SK-N-MC (cell line): ENCODE data around the gene MAN2A2.

Experiments
- DNase-seq: peaks from one replicate; pipeline ENCODE4 v3.0.0-alpha.2; 2011; ENCODE audit warnings: low read depth, low spot score
- H3K27ac ChIP-seq: fragments of 200-600 bp; sonication (generic); 2 replicates; pipeline ENCODE4 v1.5.1; 2016; ENCODE audit warnings: mixed run types
- H3K36me3 ChIP-seq: fragments of 200-600 bp; sonication (generic); 2 replicates; pipeline ENCODE4 v1.6.1; 2017; ENCODE audit warnings: antibody characterized with exemption, low read length, mixed read lengths; ENCODE audit not compliant: insufficient read depth
- H3K4me3 ChIP-seq: fragments of 200-600 bp; sonication (generic); 2 replicates; pipeline ENCODE4 v1.5.1; 2016
- H3K9ac ChIP-seq: fragments of 200-600 bp; sonication (generic); 2 replicates; pipeline ENCODE4 v1.8.0; 2017; ENCODE audit warnings: mixed run types, mixed read lengths; ENCODE audit not compliant: insufficient read length
- H3K9me3 ChIP-seq: fragments of 200-600 bp; sonication (generic); 2 replicates; pipeline ENCODE4 v1.6.1; 2017; ENCODE audit warnings: low read depth, mild to moderate bottlenecking, antibody characterized with exemption, low read length, moderate library complexity, mixed read lengths
- EZH2 ChIP-seq: fragments of 200-600 bp; sonication (generic); IDR thresholded peaks from one replicate; pipeline ENCODE4 v1.6.1; 2017; ENCODE audit warnings: antibody characterized with exemption
- FOXP2 ChIP-seq: optimal IDR thresholded peaks from 2 replicates; pipeline ENCODE3; 2011; ENCODE audit warnings: mild to moderate bottlenecking, moderate library complexity; ENCODE audit not compliant: insufficient read depth; ENCODE audit errors: extremely low read length, control extremely low read depth
- POLR2AphosphoS5 ChIP-seq: IDR thresholded peaks from 2 replicates; pipeline ENCODE4 v1.6.1; 2012; ENCODE audit warnings: mild to moderate bottlenecking, low read depth, low read length, borderline replicate concordance

The MAN2A2 gene

DNA sequence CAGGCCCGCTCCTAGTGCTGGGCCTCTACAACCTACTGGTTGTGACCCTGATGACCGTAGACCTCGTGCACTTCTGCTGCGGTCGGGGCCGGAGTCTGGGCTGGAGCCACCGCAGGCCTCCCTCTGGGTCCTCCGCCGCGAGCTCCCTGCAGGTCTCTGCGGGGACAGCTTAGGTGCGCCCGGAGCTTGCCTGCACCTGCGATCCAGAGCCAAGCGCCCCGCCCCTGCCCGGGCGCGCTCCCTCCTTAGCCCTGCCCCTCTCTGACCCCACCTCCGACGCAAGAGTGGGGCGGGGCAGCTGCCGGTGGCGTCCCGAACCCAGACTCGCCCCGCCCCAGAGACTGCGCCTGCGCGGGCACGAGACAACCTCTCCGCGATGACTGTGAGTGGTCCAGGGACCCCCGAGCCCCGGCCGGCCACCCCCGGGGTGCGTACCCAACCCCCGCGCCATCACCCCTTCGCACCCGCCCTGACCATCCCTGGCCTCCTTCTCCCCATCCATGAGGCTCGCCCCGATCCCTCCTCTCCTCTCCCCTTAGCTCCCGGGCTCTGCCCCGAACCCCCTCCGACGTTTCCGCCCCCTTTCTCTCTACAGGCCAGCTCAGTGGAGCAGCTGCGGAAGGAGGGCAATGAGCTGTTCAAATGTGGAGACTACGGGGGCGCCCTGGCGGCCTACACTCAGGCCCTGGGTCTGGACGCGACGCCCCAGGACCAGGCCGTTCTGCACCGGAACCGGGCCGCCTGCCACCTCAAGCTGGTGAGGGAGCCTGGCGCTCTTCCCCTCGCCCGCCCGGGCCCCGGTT lies 32.0 kb downstream of the MAN2A2 start, which contains the start of gene UNC45A:
UNC45A (plus strand) TSS at position 337 of the 803 bp plus-strand sequence; CDS start at position 377, 40 bp downstream.
- Histone ChIP-seq H3K9ac (peak within 1 kb of the TSS; percentile 72), H3K9me3 (no peaks in the 10 kb centered on the region), H3K4me3 (peak within 1 kb of the TSS; percentile 92), H3K27ac (no peak within 1 kb of the TSS), H3K36me3 (peaks cover 12% of the 10 kb centered on the region; the same call in 1 of the 2 replicates)
- DNase-seq = no peak
- TF ChIP-seq FOXP2 (peak; percentile 36), EZH2 (no peak), POLR2AphosphoS5 (peak; percentile 65)

DNA sequence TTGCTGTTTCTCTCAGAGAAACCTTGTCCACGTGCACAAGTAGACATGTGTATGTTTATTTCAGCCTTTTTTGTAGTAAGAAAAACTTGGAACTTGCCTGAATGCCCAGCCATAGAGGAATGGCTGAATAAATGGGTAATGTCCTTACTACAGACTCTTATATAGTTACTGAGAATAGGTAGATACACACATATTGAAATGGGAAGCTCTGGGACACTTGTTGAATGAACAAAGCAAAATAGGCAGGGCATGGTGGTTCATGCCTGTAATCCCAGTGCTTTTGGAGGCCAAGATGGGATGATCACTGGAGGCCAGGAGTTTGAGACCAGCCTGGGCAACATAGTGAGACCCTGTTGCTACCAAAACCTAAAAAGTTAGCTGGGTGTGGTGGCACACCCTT lies 33.7 kb downstream of the MAN2A2 start:
- Histone ChIP-seq H3K4me3 (no peak overlapping the region), H3K36me3 (peaks cover 24% of the 10 kb centered on the region; the same call in 1 of the 2 replicates), H3K9me3 (no peaks in the 10 kb centered on the region), H3K27ac (no peak overlapping the region), H3K9ac (no peak overlapping the region)
- TF ChIP-seq FOXP2 (no peak), POLR2AphosphoS5 (no peak), EZH2 (no peak)
- no peak for DNase-seq

DNA sequence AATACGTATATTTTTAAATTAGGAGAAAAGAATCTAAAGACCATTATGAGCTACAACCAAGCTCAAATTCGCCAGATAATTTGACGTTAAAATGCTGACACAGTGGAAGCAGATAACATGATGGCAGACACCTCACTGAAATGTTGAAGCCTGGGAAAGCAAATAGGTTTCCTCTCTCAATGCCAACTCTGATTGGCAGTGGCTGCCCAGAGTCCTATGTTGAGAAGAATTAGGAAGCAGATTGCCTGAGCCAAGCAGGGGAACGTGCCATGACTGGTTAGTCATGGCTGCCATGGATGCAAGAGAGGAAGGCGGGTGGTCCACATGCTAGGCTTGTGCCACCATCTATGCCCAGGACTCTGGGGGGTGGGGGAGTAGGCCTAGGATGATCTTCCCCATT lies 35.2 kb downstream of the MAN2A2 start:
- H3K4me3 ChIP-seq = no peak overlapping the region
- no peak overlapping the region for H3K27ac ChIP-seq
- no peak overlapping the region for H3K9ac ChIP-seq
- peaks cover 38% of the 10 kb centered on the region; the same call in 1 of the 2 replicates for H3K36me3 ChIP-seq
- DNase-seq = no peak
- TF ChIP-seq POLR2AphosphoS5 = no peak
- TF ChIP-seq FOXP2 = no peak
- no peak for TF ChIP-seq EZH2
- H3K9me3 ChIP-seq = no peaks in the 10 kb centered on the region

DNA sequence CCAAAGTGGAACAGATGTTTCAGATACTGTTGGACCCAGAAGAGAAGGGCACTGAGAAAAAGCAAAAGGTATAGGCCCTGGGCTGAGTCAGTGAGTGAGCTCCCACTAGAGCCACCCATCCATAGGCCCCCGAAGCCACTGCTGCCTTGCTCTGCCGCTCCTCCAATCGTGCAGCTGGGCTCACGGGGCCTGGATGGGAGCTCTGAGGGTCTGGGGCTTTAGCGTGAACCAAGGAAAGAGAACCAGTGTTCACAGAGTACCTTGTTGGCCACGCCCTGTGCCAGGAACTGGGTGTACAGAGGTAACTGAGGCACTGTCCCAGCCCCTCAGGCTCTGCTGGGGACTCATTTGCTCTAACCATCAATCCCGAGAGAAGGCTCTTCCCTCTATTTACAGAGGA lies 36.7 kb downstream of the MAN2A2 start:
- peaks cover 51% of the 10 kb centered on the region; the same call in 1 of the 2 replicates for H3K36me3 ChIP-seq
- no peak overlapping the region for H3K27ac ChIP-seq
- no peak for DNase-seq
- H3K9me3 ChIP-seq = no peaks in the 10 kb centered on the region
- no peak overlapping the region for H3K9ac ChIP-seq
- TF ChIP-seq EZH2 (no peak), FOXP2 (no peak), POLR2AphosphoS5 (no peak)
- no peak overlapping the region for H3K4me3 ChIP-seq

DNA sequence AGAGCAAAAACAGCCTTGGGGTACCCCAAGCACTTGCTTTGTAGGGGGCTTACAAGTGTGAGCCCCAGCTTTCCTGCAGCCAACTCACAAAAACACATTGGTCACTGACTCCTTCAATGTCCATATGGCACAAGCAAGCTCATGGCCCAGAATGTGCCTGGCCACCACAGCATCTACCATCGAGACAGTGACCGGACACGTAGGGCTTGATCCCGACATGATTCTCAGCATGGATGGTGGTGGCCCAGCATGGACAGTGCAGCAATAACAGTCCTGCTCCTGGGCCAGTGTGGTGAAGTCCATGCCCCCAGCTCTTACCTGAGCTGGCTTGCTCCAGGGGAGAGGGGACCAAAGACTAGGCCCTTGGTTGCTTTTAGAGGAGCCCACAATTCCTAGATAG lies 37.9 kb downstream of the MAN2A2 start:
- Histone ChIP-seq H3K9me3 (no peaks in the 10 kb centered on the region), H3K4me3 (no peak overlapping the region), H3K27ac (no peak overlapping the region), H3K36me3 (peaks cover 56% of the 10 kb centered on the region; the same call in 1 of the 2 replicates), H3K9ac (no peak overlapping the region)
- TF ChIP-seq FOXP2 (no peak), EZH2 (no peak), POLR2AphosphoS5 (no peak)
- DNase-seq = no peak

DNA sequence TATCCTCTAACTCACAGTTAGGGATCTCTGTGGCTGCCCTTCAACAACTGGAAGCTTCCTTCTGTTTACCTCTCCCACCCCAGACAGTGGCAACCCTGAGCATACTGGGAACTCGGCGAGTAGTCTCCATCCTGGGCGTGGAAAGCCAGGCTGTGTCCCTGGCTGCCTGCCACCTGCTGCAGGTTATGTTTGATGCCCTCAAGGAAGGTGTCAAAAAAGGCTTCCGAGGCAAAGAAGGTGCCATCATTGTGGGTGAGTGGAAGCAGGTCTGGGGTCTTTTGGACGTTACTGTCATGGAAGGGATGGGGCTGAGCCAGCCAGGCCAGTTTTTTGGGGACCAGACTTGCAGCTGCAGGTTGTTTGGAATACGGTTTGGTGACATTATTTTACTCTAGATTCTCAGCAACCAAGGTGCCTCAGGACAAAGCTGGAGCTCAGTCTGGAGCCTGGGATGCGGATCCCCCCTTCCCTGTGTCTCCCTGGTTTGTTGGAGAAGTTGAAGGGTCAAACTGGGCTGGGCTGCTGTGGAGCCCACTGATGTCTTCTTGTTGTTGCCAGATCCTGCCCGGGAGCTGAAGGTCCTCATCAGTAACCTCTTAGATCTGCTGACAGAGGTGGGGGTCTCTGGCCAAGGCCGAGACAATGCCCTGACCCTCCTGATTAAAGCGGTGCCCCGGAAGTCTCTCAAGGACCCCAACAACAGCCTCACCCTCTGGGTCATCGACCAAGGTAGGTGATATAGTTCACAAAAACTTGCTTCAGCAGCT lies 39.4 kb downstream of the MAN2A2 start:
- no peak for DNase-seq
- TF ChIP-seq EZH2 (no peak), POLR2AphosphoS5 (no peak)
- Histone ChIP-seq H3K9ac (no peak overlapping the region), H3K27ac (no peak overlapping the region), H3K4me3 (no peak overlapping the region), H3K9me3 (no peaks in the 10 kb centered on the region), H3K36me3 (peaks cover 61% of the 10 kb centered on the region; the same call in 1 of the 2 replicates)

DNA sequence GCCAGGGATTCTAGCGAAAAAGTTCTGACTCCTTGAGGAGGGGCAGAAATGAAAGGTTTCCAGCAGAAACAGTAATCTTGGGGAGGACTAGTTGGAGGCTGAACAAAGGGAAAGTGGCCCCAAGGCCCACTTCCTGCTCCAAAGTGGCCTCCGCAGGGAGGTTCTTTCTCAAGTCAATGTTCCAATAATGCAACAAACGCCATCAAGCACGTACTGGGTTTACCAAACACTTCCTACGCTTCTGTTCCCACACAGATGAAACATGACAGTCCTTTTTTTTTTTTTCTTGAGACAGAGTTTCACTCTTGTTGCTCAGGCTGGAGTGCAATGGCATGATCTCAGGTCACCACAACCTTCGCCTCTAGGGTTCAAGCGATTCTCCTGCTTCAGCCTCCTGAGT lies 42.0 kb downstream of the MAN2A2 start:
- H3K36me3 ChIP-seq = peaks cover 54% of the 10 kb centered on the region; the same call in 1 of the 2 replicates
- TF ChIP-seq FOXP2 (no peak), POLR2AphosphoS5 (no peak), EZH2 (no peak)
- H3K27ac ChIP-seq = no peak overlapping the region
- H3K4me3 ChIP-seq = no peak overlapping the region
- no peaks in the 10 kb centered on the region for H3K9me3 ChIP-seq
- DNase-seq = no peak
- H3K9ac ChIP-seq = no peak overlapping the region

DNA sequence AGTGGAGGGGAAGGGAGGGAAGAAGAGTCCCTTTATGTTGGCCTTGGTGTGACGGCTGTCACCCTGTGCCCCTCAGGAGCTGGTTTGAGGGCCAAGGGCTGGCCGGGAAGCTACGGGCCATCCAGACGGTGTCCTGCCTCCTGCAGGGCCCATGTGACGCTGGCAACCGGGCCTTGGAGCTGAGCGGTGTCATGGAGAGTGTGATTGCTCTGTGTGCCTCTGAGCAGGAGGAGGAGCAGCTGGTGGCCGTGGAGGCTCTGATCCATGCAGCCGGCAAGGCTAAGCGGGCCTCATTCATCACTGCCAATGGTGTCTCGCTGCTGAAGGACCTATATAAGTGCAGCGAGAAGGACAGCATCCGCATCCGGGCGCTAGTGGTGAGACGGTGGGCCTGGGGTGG lies 43.4 kb downstream of the MAN2A2 start:
- H3K36me3 ChIP-seq = peaks cover 51% of the 10 kb centered on the region; the same call in 1 of the 2 replicates
- H3K4me3 ChIP-seq = no peak overlapping the region
- no peaks in the 10 kb centered on the region for H3K9me3 ChIP-seq
- TF ChIP-seq POLR2AphosphoS5 = no peak
- TF ChIP-seq EZH2 = no peak
- no peak for TF ChIP-seq FOXP2
- DNase-seq = no peak
- no peak overlapping the region for H3K9ac ChIP-seq
- no peak overlapping the region for H3K27ac ChIP-seq
